Measurements from ENCODE around the gene NEURL2.
"Not testable (repeated sequence)": the region's sequence is repeated elsewhere in the genome, so short reads cannot be mapped to it uniquely, and the experiment has no call there.

Gene NEURL2

GRCh38 chr20:45890985-45891983, at the start of gene NEURL2, which contains the start of gene CTSA:
Gene NEURL2 (minus strand): TSS chr20:45891208. CDS start chr20:45890991, 217 bp downstream.
Gene CTSA (plus strand): TSS chr20:45891335. CDS start chr20:45891569, 234 bp downstream.
- peak; percentile 77 to 88 (median 85) for DNase-seq

- DNase-seq: no peak
These were observed 49.5 kb upstream of the NEURL2 start for GRCh38 chr20:45940469-45940868.

- no peak for DNase-seq
These were observed 49.0 kb upstream of the NEURL2 start for GRCh38 chr20:45940053-45940452.

GRCh38 chr20:45938727-45939438, 47.9 kb upstream of the NEURL2 start:
- no peak for DNase-seq

- DNase-seq: peak in 1 of 3 donors; percentile 31
These were observed 46.8 kb upstream of the NEURL2 start for GRCh38 chr20:45937765-45938164.

GRCh38 chr20:45935416-45936046, 44.5 kb upstream of the NEURL2 start:
- no peak for DNase-seq

GRCh38 chr20:45934586-45935415, 43.8 kb upstream of the NEURL2 start, which contains the start of gene PCIF1:
Gene PCIF1 (plus strand): TSS chr20:45934683. CDS start chr20:45939000, 4,317 bp downstream.
- DNase-seq: peak; percentile 99 to 100 (median 100)

GRCh38 chr20:45934046-45934585, 43.1 kb upstream of the NEURL2 start:
- peak; percentile 26 to 55 (median 29) for DNase-seq

- peak; percentile 51 to 67 (median 61) for DNase-seq
These were observed 42.4 kb upstream of the NEURL2 start for GRCh38 chr20:45933266-45934045.

GRCh38 chr20:45931680-45932079, 40.7 kb upstream of the NEURL2 start:
- not testable (repeated sequence) for DNase-seq

GRCh38 chr20:45927071-45927878, 36.3 kb upstream of the NEURL2 start:
- DNase-seq: no peak

- DNase-seq: no peak
These were observed 35.7 kb upstream of the NEURL2 start for GRCh38 chr20:45926731-45927070.

- DNase-seq: no peak
These were observed 35.0 kb upstream of the NEURL2 start for GRCh38 chr20:45925821-45926506.

GRCh38 chr20:45924391-45925261, 33.6 kb upstream of the NEURL2 start:
- peak; percentile 59 to 73 (median 70) for DNase-seq

GRCh38 chr20:45921337-45922189, 30.6 kb upstream of the NEURL2 start:
- DNase-seq: no peak

- peak; percentile 88 to 93 (median 92) for DNase-seq
These were observed 29.7 kb upstream of the NEURL2 start for GRCh38 chr20:45920462-45921336.
